SU-DHL-6 (cell line): ENCODE measurements around the gene SDF2L1.
"Not testable (repeated sequence)": the region's sequence is repeated elsewhere in the genome, so short reads cannot be mapped to it uniquely, and the experiment has no call there.

Experiments used
- H2AFZ ChIP-seq: fragments of 200-600 bp; sonication (generic); 2 replicates; pipeline ENCODE4 v1.6.1; 2014; ENCODE audit warnings: low read depth, mild to moderate bottlenecking, moderate library complexity, mixed read lengths, antibody characterized with exemption, low read length; ENCODE audit not compliant: severe bottlenecking
- H3F3A ChIP-seq: fragments of 200-600 bp; shearing (Covaris generic); 2 replicates; pipeline ENCODE4 v1.6.0; 2016; ENCODE audit warnings: antibody characterized with exemption, mild to moderate bottlenecking; ENCODE audit not compliant: insufficient read depth
- H3K27ac ChIP-seq: fragments of 200-600 bp; sonication (generic); 2 replicates; pipeline ENCODE4 v1.5.1; 2016; ENCODE audit warnings: low read depth, mild to moderate bottlenecking, low read length, moderate library complexity, mixed read lengths
- H3K27me3 ChIP-seq: fragments of 200-600 bp; sonication (generic), shearing (Covaris generic); 2 replicates; pipeline ENCODE4 v1.6.0; 2014; ENCODE audit warnings: mild to moderate bottlenecking, low read length
- H3K36me3 ChIP-seq: fragments of 200-600 bp; sonication (generic); 2 replicates; pipeline ENCODE4 v1.6.1; 2014; ENCODE audit warnings: mild to moderate bottlenecking, low read length, mixed read lengths
- H3K4me2 ChIP-seq: fragments of 300-600, 200-600 bp; shearing (Covaris generic), sonication (generic); 2 replicates; pipeline ENCODE4 v1.6.0; 2014; ENCODE audit warnings: low read length, low read depth, mild to moderate bottlenecking; ENCODE audit not compliant: poor library complexity, severe bottlenecking
- H3K4me3 ChIP-seq: fragments of 200-600 bp; sonication (generic); 2 replicates; pipeline ENCODE4 v1.5.1; 2014; ENCODE audit warnings: antibody characterized with exemption, low read length, mild to moderate bottlenecking, mixed read lengths; ENCODE audit not compliant: insufficient read depth, poor library complexity, severe bottlenecking
- H3K79me2 ChIP-seq: fragments of 200-600 bp; sonication (generic); 2 replicates; pipeline ENCODE4 v1.6.1; 2014; ENCODE audit warnings: mild to moderate bottlenecking, low read length, moderate library complexity; ENCODE audit not compliant: insufficient read depth
- H3K9ac ChIP-seq: fragments of 200-600 bp; sonication (generic); 2 replicates; pipeline ENCODE4 v1.7.0; 2014; ENCODE audit warnings: mild to moderate bottlenecking, low read length
- H3K9me2 ChIP-seq: fragments of 200-600 bp; sonication (generic); replicated peaks from 2 replicates; pipeline ENCODE4 v1.6.1; 2014; ENCODE audit warnings: low read length; ENCODE audit not compliant: insufficient read depth
- H3K9me3 ChIP-seq: fragments of 200-600 bp; sonication (generic); 2 replicates; pipeline ENCODE4 v1.6.1; 2014; ENCODE audit warnings: low read length, mixed read lengths; ENCODE audit not compliant: insufficient read depth
- H4K20me1 ChIP-seq: fragments of 200-600 bp; sonication (generic); 2 replicates; pipeline ENCODE4 v1.6.1; 2014; ENCODE audit warnings: low read depth, mild to moderate bottlenecking, antibody characterized with exemption, low read length, moderate library complexity, mixed read lengths
- CTCF ChIP-seq: fragments of 200-600 bp; sonication (generic); IDR thresholded peaks from one replicate; pipeline ENCODE4 v1.5.1; 2017; ENCODE audit warnings: antibody characterized with exemption, mild to moderate bottlenecking, low read length, moderate library complexity; ENCODE audit not compliant: insufficient read depth, poor library complexity, severe bottlenecking
- EZH2phosphoT487 ChIP-seq: fragments of 200-600 bp; sonication (generic), shearing (Covaris generic); conservative IDR thresholded peaks from 2 replicates; pipeline ENCODE4 v1.6.1; 2018; ENCODE audit warnings: mild to moderate bottlenecking, antibody characterized with exemption, low read length, moderate library complexity, mixed read lengths

The SDF2L1 gene

GRCh38 chr22:21605887-21606564 is 36.1 kb upstream of the SDF2L1 start:
- Histone ChIP-seq H3K27ac (no peak overlapping the region), H3F3A (no peaks in the 10 kb centered on the region), H3K9me3 (no peaks in the 10 kb centered on the region), H3K27me3 (no peaks in the 10 kb centered on the region), H3K9ac (no peak overlapping the region), H4K20me1 (no peaks in the 10 kb centered on the region), H3K4me2 (no peak overlapping the region), H3K36me3 (no peaks in the 10 kb centered on the region), H3K79me2 (peaks cover 46% of the 10 kb centered on the region), H2AFZ (no peak overlapping the region), H3K9me2 (no peaks in the 10 kb centered on the region), H3K4me3 (no peak overlapping the region)
- TF ChIP-seq EZH2phosphoT487 (no peak), CTCF (no peak)

- Histone ChIP-seq H4K20me1 (no peaks in the 10 kb centered on the region), H3K4me3 (no peak overlapping the region), H3K27me3 (no peaks in the 10 kb centered on the region), H2AFZ (no peak overlapping the region), H3F3A (no peaks in the 10 kb centered on the region), H3K4me2 (no peak overlapping the region), H3K36me3 (no peaks in the 10 kb centered on the region), H3K9me2 (no peaks in the 10 kb centered on the region), H3K79me2 (peaks cover 42% of the 10 kb centered on the region), H3K9me3 (no peaks in the 10 kb centered on the region), H3K27ac (no peak overlapping the region), H3K9ac (no peak overlapping the region)
- TF ChIP-seq CTCF (no peak), EZH2phosphoT487 (no peak)
Observed at GRCh38 chr22:21606775-21607174, 35.3 kb upstream of the SDF2L1 start.

GRCh38 chr22:21609556-21610157 is 32.4 kb upstream of the SDF2L1 start:
- not testable (repeated sequence) for H3K4me2 ChIP-seq, H3F3A ChIP-seq, H4K20me1 ChIP-seq, H3K9me2 ChIP-seq, H2AFZ ChIP-seq, H3K4me3 ChIP-seq, H3K27ac ChIP-seq, H3K36me3 ChIP-seq, H3K9me3 ChIP-seq, H3K27me3 ChIP-seq, H3K9ac ChIP-seq
- peaks cover 37% of the 10 kb centered on the region for H3K79me2 ChIP-seq

- no peak for TF ChIP-seq CTCF
- no peak for TF ChIP-seq EZH2phosphoT487
- no peaks in the 10 kb centered on the region for H3K9me3 ChIP-seq
- H3K27ac ChIP-seq = no peak overlapping the region
- no peak overlapping the region for H2AFZ ChIP-seq
- no peak overlapping the region for H3K4me3 ChIP-seq
- H3K9ac ChIP-seq = no peak overlapping the region
- H4K20me1 ChIP-seq = no peaks in the 10 kb centered on the region
- H3F3A ChIP-seq = no peaks in the 10 kb centered on the region
- H3K9me2 ChIP-seq = no peaks in the 10 kb centered on the region
- H3K36me3 ChIP-seq = no peaks in the 10 kb centered on the region
- H3K27me3 ChIP-seq = no peaks in the 10 kb centered on the region
- H3K4me2 ChIP-seq = no peak overlapping the region
- H3K79me2 ChIP-seq = peaks cover 33% of the 10 kb centered on the region
Observed at GRCh38 chr22:21611210-21611977, 30.7 kb upstream of the SDF2L1 start.
